ENCODE data around the gene APLP1. TPM values are rescaled to one million over a fixed set of nuclear protein-coding genes. Genes with fewer than 3 reads are reported as not detected.

APLP1 gene
- total RNA-seq, 2 donors from 2014 or later, result 3.6 to 38.0 TPM

DNA sequence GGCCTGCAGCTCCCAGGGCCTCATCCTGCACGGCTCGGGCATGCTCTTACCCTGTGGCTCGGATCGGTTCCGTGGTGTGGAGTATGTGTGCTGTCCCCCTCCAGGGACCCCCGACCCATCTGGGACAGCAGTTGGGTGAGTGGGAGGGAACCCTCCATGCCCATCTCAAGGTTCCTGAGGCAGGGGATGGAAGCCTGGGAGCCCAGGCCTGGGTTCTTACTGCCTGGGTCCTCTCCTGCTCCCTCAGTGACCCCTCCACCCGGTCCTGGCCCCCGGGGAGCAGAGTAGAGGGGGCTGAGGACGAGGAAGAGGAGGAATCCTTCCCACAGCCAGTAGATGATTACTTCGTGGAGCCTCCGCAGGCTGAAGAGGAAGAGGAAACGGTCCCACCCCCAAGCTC is 3.2 kb downstream of the APLP1 start:
- 90% methylated on average over 11 of the region's 12 CpGs for WGBS
- H3K9me3 ChIP-seq, result no peaks in the 10 kb centered on the region
- peaks cover 15% of the 10 kb centered on the region for H3K4me1 ChIP-seq (replicated peaks)
- no peaks in the 10 kb centered on the region for H3K36me3 ChIP-seq
- H3K4me3 ChIP-seq, result no peak overlapping the region
- no peak for DNase-seq (ENCODE audit: low spot score)
- intact Hi-C loops (cut with DNase I), result no loop called here
- no peaks in the 10 kb centered on the region for H3K27me3 ChIP-seq (replicated peaks; ENCODE audit: insufficient read depth)
- TF ChIP-seq POLR2AphosphoS5 (IDR thresholded peaks at IDR 0.05) (no peak), POLR2A (IDR thresholded peaks at IDR 0.05) (no peak)
- TF ChIP-seq, protein P1, sequence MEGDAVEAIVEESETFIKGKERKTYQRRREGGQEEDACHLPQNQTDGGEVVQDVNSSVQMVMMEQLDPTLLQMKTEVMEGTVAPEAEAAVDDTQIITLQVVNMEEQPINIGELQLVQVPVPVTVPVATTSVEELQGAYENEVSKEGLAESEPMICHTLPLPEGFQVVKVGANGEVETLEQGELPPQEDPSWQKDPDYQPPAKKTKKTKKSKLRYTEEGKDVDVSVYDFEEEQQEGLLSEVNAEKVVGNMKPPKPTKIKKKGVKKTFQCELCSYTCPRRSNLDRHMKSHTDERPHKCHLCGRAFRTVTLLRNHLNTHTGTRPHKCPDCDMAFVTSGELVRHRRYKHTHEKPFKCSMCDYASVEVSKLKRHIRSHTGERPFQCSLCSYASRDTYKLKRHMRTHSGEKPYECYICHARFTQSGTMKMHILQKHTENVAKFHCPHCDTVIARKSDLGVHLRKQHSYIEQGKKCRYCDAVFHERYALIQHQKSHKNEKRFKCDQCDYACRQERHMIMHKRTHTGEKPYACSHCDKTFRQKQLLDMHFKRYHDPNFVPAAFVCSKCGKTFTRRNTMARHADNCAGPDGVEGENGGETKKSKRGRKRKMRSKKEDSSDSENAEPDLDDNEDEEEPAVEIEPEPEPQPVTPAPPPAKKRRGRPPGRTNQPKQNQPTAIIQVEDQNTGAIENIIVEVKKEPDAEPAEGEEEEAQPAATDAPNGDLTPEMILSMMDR (IDR thresholded peaks at IDR 0.05), result no peak
- no peak overlapping the region for H3K27ac ChIP-seq

DNA sequence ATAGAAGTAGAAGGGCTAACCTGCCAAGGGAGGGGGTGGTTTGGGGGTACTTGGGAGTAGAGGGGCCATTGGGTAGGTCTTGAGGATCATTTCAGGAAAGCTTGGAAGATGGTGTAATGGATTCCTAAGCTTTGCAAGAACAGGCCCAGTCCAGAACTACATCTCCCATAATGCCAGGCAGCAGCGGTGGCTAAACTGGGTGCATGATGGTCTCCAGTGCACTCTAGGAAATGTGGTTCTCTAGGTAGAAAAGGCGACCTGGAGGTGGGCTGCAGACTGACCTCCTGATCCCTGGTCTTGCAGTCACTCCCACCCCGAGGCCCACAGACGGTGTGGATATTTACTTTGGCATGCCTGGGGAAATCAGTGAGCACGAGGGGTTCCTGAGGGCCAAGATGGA is 3.8 kb downstream of the APLP1 start:
- Histone ChIP-seq H3K36me3 (no peaks in the 10 kb centered on the region), H3K4me3 (no peak overlapping the region), H3K4me1 (replicated peaks) (peaks cover 15% of the 10 kb centered on the region), H3K27ac (no peak overlapping the region), H3K27me3 (replicated peaks; ENCODE audit: insufficient read depth) (no peaks in the 10 kb centered on the region), H3K9me3 (no peaks in the 10 kb centered on the region)
- DNase-seq (ENCODE audit: low spot score), result no peak
- TF ChIP-seq, protein P1 (IDR thresholded peaks at IDR 0.05), result no peak
- TF ChIP-seq POLR2A (IDR thresholded peaks at IDR 0.05) (no peak), POLR2AphosphoS5 (IDR thresholded peaks at IDR 0.05) (no peak)
- intact Hi-C loops (cut with DNase I), result no loop called here
- whole genome bisulfite sequencing, result 71% methylated on average over 5 of the region's 5 CpGs

DNA sequence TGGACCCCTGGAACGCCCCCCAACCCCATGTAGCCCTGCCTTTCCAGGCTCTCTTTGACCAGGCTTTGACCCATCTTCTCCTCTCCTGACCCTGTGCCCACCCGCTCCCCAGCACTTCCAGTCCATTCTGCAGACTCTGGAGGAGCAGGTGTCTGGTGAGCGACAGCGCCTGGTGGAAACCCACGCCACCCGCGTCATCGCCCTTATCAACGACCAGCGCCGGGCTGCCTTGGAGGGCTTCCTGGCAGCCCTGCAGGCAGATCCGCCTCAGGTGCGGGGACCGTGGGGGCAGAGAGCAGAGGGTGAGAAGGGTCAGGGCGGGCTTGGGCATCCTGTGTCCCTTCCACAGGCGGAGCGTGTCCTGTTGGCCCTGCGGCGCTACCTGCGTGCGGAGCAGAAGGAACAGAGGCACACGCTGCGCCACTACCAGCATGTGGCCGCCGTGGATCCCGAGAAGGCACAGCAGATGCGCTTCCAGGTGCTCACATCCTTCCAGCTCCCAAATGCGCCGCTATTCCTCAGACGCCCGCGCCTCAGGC is 6.1 kb downstream of the APLP1 start:
- no peaks in the 10 kb centered on the region for H3K27me3 ChIP-seq (replicated peaks; ENCODE audit: insufficient read depth)
- TF ChIP-seq POLR2A (IDR thresholded peaks at IDR 0.05) (no peak), POLR2AphosphoS5 (IDR thresholded peaks at IDR 0.05) (no peak)
- TF ChIP-seq, protein P1 (IDR thresholded peaks at IDR 0.05), result no peak
- H3K4me3 ChIP-seq, result no peak overlapping the region
- no peak overlapping the region for H3K27ac ChIP-seq
- H3K36me3 ChIP-seq, result no peaks in the 10 kb centered on the region
- H3K9me3 ChIP-seq, result no peaks in the 10 kb centered on the region
- intact Hi-C loops (cut with DNase I), result no loop called here
- peaks cover 6% of the 10 kb centered on the region for H3K4me1 ChIP-seq (replicated peaks)
- no peak for DNase-seq (ENCODE audit: low spot score)
- WGBS, result 92% methylated on average over 32 of the region's 32 CpGs

DNA sequence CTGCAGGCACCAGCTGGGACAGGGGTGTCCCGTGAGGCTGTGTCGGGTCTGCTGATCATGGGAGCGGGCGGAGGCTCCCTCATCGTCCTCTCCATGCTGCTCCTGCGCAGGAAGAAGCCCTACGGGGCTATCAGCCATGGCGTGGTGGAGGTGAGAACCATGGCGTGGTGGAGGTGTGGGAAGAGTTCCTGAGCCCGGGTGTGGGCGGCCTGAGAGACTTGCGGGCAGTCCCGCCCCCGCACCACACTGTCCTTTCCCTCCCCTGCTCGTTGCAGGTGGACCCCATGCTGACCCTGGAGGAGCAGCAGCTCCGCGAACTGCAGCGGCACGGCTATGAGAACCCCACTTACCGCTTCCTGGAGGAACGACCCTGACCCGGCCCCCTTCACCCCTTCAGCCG is 10.7 kb downstream of the APLP1 start:
- Histone ChIP-seq H3K36me3 (no peaks in the 10 kb centered on the region), H3K27me3 (replicated peaks; ENCODE audit: insufficient read depth) (no peaks in the 10 kb centered on the region), H3K27ac (no peak overlapping the region), H3K4me3 (no peak overlapping the region), H3K9me3 (no peaks in the 10 kb centered on the region), H3K4me1 (replicated peaks) (no peaks in the 10 kb centered on the region)
- no peak for DNase-seq (ENCODE audit: low spot score)
- intact Hi-C loops (cut with DNase I), result no loop called here
- 50% methylated on average over 20 of the region's 23 CpGs for WGBS
- TF ChIP-seq POLR2AphosphoS5 (IDR thresholded peaks at IDR 0.05) (no peak), POLR2A (IDR thresholded peaks at IDR 0.05) (no peak)
- TF ChIP-seq, protein P1 (IDR thresholded peaks at IDR 0.05), result no peak

DNA sequence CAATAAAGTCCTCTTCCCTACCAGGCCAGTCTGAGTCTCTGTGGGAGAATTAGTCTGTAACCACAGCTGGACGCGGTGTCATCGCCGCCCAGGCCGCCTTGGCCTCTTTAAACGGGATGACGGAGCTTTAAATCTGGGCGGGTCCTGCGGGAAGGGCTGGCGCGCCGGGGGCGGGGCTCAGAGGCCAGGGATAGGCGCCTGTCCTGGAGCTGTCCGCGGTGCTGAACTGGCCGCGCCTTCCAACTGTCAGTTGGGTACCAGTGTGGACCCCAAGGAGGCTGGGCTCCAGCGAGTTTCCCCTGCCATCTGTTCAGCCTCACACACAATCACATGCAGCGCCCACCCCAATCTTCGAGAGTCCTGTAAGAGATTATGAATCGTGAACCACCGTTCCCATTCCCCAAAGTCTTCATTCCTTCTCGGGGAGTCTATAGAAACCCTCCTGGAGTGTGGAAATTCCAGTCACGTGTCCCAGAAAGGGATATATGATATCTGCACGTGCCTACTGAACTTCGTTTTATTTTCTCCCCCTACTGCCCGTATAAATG is 11.5 kb downstream of the APLP1 start:
- H3K9me3 ChIP-seq, result no peaks in the 10 kb centered on the region
- peak; percentile 63 for DNase-seq (ENCODE audit: low spot score)
- intact Hi-C loops (cut with DNase I), result no loop called here
- H3K36me3 ChIP-seq, result no peaks in the 10 kb centered on the region
- TF ChIP-seq POLR2A (IDR thresholded peaks at IDR 0.05) (no peak), POLR2AphosphoS5 (IDR thresholded peaks at IDR 0.05) (peak; percentile 55)
- TF ChIP-seq, protein P1 (IDR thresholded peaks at IDR 0.05), result no peak
- no peaks in the 10 kb centered on the region for H3K27me3 ChIP-seq (replicated peaks; ENCODE audit: insufficient read depth)
- H3K27ac ChIP-seq, result no peak overlapping the region
- H3K4me1 ChIP-seq (replicated peaks), result no peaks in the 10 kb centered on the region
- WGBS, result 3% methylated on average over 28 of the region's 28 CpGs
- H3K4me3 ChIP-seq, result no peak overlapping the region
